Measurements from ENCODE around the gene CACNA2D2. TPM values are rescaled to one million over a fixed set of nuclear protein-coding genes. Genes with fewer than 3 reads are reported as not detected.

Gene CACNA2D2
- total RNA-seq, 1 donor from 2014 or later, result 4.3 TPM

DNA sequence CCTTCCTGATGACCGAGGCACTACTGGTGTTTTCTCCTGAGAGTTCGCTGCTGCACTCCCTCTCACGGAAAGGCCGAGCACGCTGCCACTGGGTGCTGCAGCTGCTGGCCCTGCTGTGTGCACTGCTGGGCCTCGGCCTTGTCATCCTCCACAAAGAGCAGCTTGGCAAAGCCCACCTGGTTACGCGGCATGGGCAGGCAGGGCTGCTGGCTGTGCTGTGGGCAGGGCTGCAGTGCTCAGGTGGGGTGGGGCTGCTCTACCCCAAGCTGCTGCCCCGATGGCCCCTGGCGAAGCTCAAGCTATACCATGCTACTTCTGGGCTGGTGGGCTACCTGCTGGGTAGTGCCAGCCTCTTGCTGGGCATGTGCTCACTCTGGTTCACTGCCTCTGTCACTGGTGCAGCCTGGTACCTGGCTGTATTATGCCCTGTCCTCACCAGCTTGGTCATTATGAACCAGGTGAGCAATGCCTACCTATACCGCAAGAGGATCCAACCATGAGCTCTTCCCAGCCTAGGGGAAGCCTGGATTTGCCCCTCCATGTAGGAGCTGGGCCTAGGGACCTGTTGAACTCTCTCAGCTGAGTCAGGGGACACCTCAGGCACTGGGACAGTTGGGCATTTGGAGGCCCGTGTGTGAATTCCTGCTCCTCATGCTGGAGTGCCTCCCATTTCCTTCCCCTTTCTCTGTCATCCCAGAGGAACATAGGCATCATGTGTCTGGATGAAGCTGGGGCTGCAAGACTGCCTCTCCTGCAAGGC is 150.0 kb downstream of the CACNA2D2 start:
- peaks cover 13% of the 10 kb centered on the region for H3K27me3 Mint-ChIP-seq (ENCODE audit: insufficient read depth, low read depth)
- DNase-seq (ENCODE audit: low spot score), result no peak
- no peaks in the 10 kb centered on the region for H3K9me3 Mint-ChIP-seq
- no peak overlapping the region for H3K9ac ChIP-seq
- peaks cover 19% of the 10 kb centered on the region for H3K4me1 ChIP-seq
- H3K27ac ChIP-seq, result no peak overlapping the region
- no peaks in the 10 kb centered on the region for H3K27me3 ChIP-seq
- no peaks in the 10 kb centered on the region for H3K9me3 ChIP-seq (ENCODE audit: low read depth)
- H3K4me3 Mint-ChIP-seq, result no peak overlapping the region
- peaks cover 39% of the 10 kb centered on the region for H4K20me1 ChIP-seq (ENCODE audit: low read depth)
- TF ChIP-seq, protein P1, sequence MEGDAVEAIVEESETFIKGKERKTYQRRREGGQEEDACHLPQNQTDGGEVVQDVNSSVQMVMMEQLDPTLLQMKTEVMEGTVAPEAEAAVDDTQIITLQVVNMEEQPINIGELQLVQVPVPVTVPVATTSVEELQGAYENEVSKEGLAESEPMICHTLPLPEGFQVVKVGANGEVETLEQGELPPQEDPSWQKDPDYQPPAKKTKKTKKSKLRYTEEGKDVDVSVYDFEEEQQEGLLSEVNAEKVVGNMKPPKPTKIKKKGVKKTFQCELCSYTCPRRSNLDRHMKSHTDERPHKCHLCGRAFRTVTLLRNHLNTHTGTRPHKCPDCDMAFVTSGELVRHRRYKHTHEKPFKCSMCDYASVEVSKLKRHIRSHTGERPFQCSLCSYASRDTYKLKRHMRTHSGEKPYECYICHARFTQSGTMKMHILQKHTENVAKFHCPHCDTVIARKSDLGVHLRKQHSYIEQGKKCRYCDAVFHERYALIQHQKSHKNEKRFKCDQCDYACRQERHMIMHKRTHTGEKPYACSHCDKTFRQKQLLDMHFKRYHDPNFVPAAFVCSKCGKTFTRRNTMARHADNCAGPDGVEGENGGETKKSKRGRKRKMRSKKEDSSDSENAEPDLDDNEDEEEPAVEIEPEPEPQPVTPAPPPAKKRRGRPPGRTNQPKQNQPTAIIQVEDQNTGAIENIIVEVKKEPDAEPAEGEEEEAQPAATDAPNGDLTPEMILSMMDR (IDR thresholded peaks at IDR 0.05), result no peak
- TF ChIP-seq EZH2phosphoT487 (IDR thresholded peaks at IDR 0.05), result no peak
- H3K4me3 ChIP-seq, result no peak overlapping the region
- peaks cover 10% of the 10 kb centered on the region for H3K36me3 Mint-ChIP-seq
- H3K4me1 Mint-ChIP-seq, result peaks cover 42% of the 10 kb centered on the region
- no peaks in the 10 kb centered on the region for H3K36me3 ChIP-seq
- no peak overlapping the region for H3K4me2 ChIP-seq
- peaks cover 39% of the 10 kb centered on the region for H3K79me2 ChIP-seq (ENCODE audit: low read depth)
- H3F3A ChIP-seq (ENCODE audit: low read depth), result peaks cover 7% of the 10 kb centered on the region
- H2AFZ ChIP-seq (replicated peaks), result no peak overlapping the region
- no peak overlapping the region for H3K27ac Mint-ChIP-seq

DNA sequence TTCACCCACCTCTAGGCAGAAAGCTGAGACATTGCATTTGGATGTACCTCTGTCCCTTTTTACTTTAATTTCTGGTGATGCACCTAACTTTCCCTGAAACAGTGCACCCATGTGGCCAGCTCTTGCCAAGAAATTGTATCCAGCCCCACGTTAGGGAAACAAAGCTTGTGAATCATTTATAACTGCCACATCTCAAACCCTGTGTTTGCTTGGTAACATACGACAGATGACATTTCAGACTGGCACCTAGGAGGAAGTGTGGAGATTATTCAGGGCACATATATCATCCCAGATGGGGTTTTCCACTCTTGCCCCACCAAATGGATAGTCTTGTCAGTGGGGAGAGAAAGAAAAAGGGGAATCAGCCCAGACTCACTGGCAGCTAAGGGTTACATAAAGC is 150.7 kb downstream of the CACNA2D2 start:
- H3K4me1 Mint-ChIP-seq, result peaks cover 36% of the 10 kb centered on the region

DNA sequence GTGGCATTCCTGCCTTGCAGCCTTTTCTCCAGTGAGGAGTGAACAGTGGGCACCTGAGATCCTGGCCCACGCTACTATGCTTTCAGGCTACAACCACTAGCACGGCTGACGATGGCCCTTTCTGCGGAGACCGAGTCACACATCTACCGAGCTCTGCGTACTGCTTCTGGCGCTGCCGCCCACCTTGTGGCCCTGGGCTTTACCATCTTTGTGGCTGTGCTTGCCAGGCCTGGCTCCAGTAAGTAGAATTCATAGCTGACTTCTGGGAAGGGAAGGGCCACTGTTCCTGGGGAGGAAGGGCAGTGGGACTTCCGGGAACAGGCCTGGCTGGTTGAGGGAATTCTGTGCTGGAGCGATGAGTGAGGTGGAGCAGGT is 152.1 kb downstream of the CACNA2D2 start:
- Histone ChIP-seq H4K20me1 (ENCODE audit: low read depth) (peaks cover 22% of the 10 kb centered on the region), H2AFZ (replicated peaks) (no peak overlapping the region), H3K4me3 (peak overlapping the region; percentile 84), H3K27me3 (peaks cover 2% of the 10 kb centered on the region), H3K9ac (no peak overlapping the region), H3K79me2 (ENCODE audit: low read depth) (peaks cover 18% of the 10 kb centered on the region), H3K27ac (no peak overlapping the region), H3F3A (ENCODE audit: low read depth) (peaks cover 19% of the 10 kb centered on the region), H3K4me1 (peaks cover 5% of the 10 kb centered on the region), H3K9me3 (ENCODE audit: low read depth) (no peaks in the 10 kb centered on the region), H3K36me3 (no peaks in the 10 kb centered on the region), H3K4me2 (peak overlapping the region; percentile 93)
- H3K4me1 Mint-ChIP-seq, result peaks cover 27% of the 10 kb centered on the region
- peak overlapping the region; percentile 94 for H3K4me3 Mint-ChIP-seq
- no peaks in the 10 kb centered on the region for H3K9me3 Mint-ChIP-seq
- no peak for DNase-seq (ENCODE audit: low spot score)
- TF ChIP-seq EZH2 (IDR thresholded peaks at IDR 0.05) (no peak), EZH2phosphoT487 (IDR thresholded peaks at IDR 0.05) (no peak)
- peaks cover 8% of the 10 kb centered on the region for H3K27me3 Mint-ChIP-seq (ENCODE audit: insufficient read depth, low read depth)
- peaks cover 5% of the 10 kb centered on the region for H3K36me3 Mint-ChIP-seq
- H3K27ac Mint-ChIP-seq, result no peak overlapping the region

More for the DNA sequence above, 150.7 kb downstream of the CACNA2D2 start:
- no peak overlapping the region for H3K4me3 ChIP-seq
- no peak overlapping the region for H3K4me2 ChIP-seq
- peaks cover 33% of the 10 kb centered on the region for H4K20me1 ChIP-seq (ENCODE audit: low read depth)
- peaks cover 13% of the 10 kb centered on the region for H3K4me1 ChIP-seq
- no peaks in the 10 kb centered on the region for H3K36me3 ChIP-seq
- DNase-seq (ENCODE audit: low spot score), result no peak
- H3K27me3 ChIP-seq, result no peaks in the 10 kb centered on the region
- H3K27ac ChIP-seq, result no peak overlapping the region
- Mint-ChIP-seq H3K27ac (no peak overlapping the region), H3K9me3 (no peaks in the 10 kb centered on the region), H3K4me3 (no peak overlapping the region), H3K36me3 (peaks cover 5% of the 10 kb centered on the region), H3K27me3 (ENCODE audit: insufficient read depth, low read depth) (peaks cover 9% of the 10 kb centered on the region)
- peaks cover 33% of the 10 kb centered on the region for H3K79me2 ChIP-seq (ENCODE audit: low read depth)
- no peaks in the 10 kb centered on the region for H3K9me3 ChIP-seq (ENCODE audit: low read depth)
- H3K9ac ChIP-seq, result no peak overlapping the region
- TF ChIP-seq, protein P1 (IDR thresholded peaks at IDR 0.05), result no peak
- TF ChIP-seq EZH2phosphoT487 (IDR thresholded peaks at IDR 0.05) (no peak), EZH2 (IDR thresholded peaks at IDR 0.05) (no peak)
- H2AFZ ChIP-seq (replicated peaks), result no peak overlapping the region
- H3F3A ChIP-seq (ENCODE audit: low read depth), result peaks cover 9% of the 10 kb centered on the region

Measured in neural progenitor cell (in vitro differentiated cells).